WTC11 (cell line): ENCODE data around the gene PRR33. TPM values are rescaled to one million over a fixed set of nuclear protein-coding genes. Genes with fewer than 3 reads are reported as not detected.

Source experiments
- ATAC-seq: fragments of 200-7000 bp; cut with Tn5 transposase; 2 replicates; pipeline ENCODE4 v1.10.0; 2021; ENCODE audit warnings: mild to moderate bottlenecking, moderate library complexity
- CTCF ChIA-PET: fragments of 300-600 bp; sonication (Branson Sonifier 250); formaldehyde crosslinking; loops from one replicate; lab custom pipeline; 2021; ENCODE audit warnings: antibody characterized with exemption; lab: Charles Lee
- POLR2A ChIA-PET: fragments of 350-600 bp; sonication (Branson Sonifier 250); formaldehyde crosslinking; loops from one replicate; lab custom pipeline; 2021; ENCODE audit warnings: antibody characterized with exemption; lab: Charles Lee
- DNase-seq: peaks from one replicate; pipeline ENCODE4 v3.0.0; 2021; ENCODE audit warnings: low spot score
- H3K27ac Mint-ChIP-seq: 2 replicates; pipeline ENCODE4 v1.8.0; 2021; ENCODE audit warnings: mixed read lengths
- H3K27me3 Mint-ChIP-seq: 2 replicates; pipeline ENCODE4 v1.8.0; 2021; ENCODE audit warnings: low read depth, mild to moderate bottlenecking, moderate library complexity, mixed read lengths
- H3K36me3 Mint-ChIP-seq: 2 replicates; pipeline ENCODE4 v1.8.0; 2021; ENCODE audit warnings: mixed read lengths
- H3K4me1 Mint-ChIP-seq: 2 replicates; pipeline ENCODE4 v1.8.0; 2022; ENCODE audit warnings: mixed read lengths
- H3K4me3 Mint-ChIP-seq: 2 replicates; pipeline ENCODE4 v1.8.0; 2021; ENCODE audit warnings: mild to moderate bottlenecking, moderate library complexity, mixed read lengths
- H3K9me3 Mint-ChIP-seq: 2 replicates; pipeline ENCODE4 v1.8.0; 2021; ENCODE audit warnings: mixed read lengths
- AR ChIP-seq: fragments of 250-450 bp; sonication (Bioruptor Pico); IDR thresholded peaks from 2 replicates; pipeline ENCODE4 v1.9.0; 2021; ENCODE audit warnings: mild to moderate bottlenecking
- ATF3 ChIP-seq: sonication (generic); formaldehyde crosslinking; conservative IDR thresholded peaks from 2 replicates; pipeline ENCODE4 v1.8.1; 2022; ENCODE audit warnings: mild to moderate bottlenecking, missing genetic modification reagents
- KAT7 ChIP-seq: sonication (generic); formaldehyde crosslinking; IDR thresholded peaks from 2 replicates; pipeline ENCODE4 v1.8.1; 2023; ENCODE audit warnings: missing genetic modification reagents, mild to moderate bottlenecking, borderline replicate concordance
- RORB ChIP-seq: fragments of 250-450 bp; sonication (Bioruptor Pico); IDR thresholded peaks from 2 replicates; pipeline ENCODE4 v1.9.0; 2021; ENCODE audit warnings: mild to moderate bottlenecking
- TEAD4 ChIP-seq: sonication (generic); formaldehyde crosslinking; IDR thresholded peaks from 2 replicates; pipeline ENCODE4 v1.8.0; 2022; ENCODE audit warnings: mild to moderate bottlenecking, missing genetic modification reagents
- ZNF317 ChIP-seq: sonication (generic); formaldehyde crosslinking; IDR thresholded peaks from 2 replicates; pipeline ENCODE4 v1.8.1; 2023; ENCODE audit warnings: low read depth, mild to moderate bottlenecking, moderate library complexity, missing genetic modification reagents, borderline replicate concordance
- total RNA-seq: library from RNA; stranded (reverse); gene quantifications from 3 replicates; pipeline ENCODE4 v1.2.3, GENCODE V29; 2021
- TF ChIP-seq, protein P1 (sequence below): sonication (generic); formaldehyde crosslinking; IDR thresholded peaks from 2 replicates; pipeline ENCODE4 v1.8.1; 2023; ENCODE audit warnings: mild to moderate bottlenecking, missing genetic modification reagents, moderate library complexity
- TF ChIP-seq, protein P2 (sequence below): sonication (generic); formaldehyde crosslinking; IDR thresholded peaks from 2 replicates; pipeline ENCODE4 v1.8.0; 2023; ENCODE audit warnings: missing genetic modification reagents
- TF ChIP-seq, protein P3 (sequence below): fragments of 250-450 bp; sonication (Bioruptor Pico); IDR thresholded peaks from 2 replicates; pipeline ENCODE4 v2.1.2; 2022; ENCODE audit warnings: mild to moderate bottlenecking, moderate library complexity
- TF ChIP-seq, protein P4 (sequence below): sonication (generic); formaldehyde crosslinking; IDR thresholded peaks from 2 replicates; pipeline ENCODE4 v1.8.1; 2023; ENCODE audit warnings: mild to moderate bottlenecking, missing genetic modification reagents, moderate library complexity

The PRR33 gene
- total RNA-seq, 1 experiment from 2014 or later, result not detected

GRCh38 chr11:1936072-1936780 is 44.5 kb upstream of the PRR33 start:
- no peaks in the 10 kb centered on the region for H3K9me3 Mint-ChIP-seq
- CTCF ChIA-PET, result interaction anchor here (1.3 to 1.7 kb wide), 3 partner anchors 12 to 60 kb away, joined by 6 to 7 read pairs (median 7); partner anchors contain the start of gene MRPL23
- H3K36me3 Mint-ChIP-seq, result no peaks in the 10 kb centered on the region

DNA sequence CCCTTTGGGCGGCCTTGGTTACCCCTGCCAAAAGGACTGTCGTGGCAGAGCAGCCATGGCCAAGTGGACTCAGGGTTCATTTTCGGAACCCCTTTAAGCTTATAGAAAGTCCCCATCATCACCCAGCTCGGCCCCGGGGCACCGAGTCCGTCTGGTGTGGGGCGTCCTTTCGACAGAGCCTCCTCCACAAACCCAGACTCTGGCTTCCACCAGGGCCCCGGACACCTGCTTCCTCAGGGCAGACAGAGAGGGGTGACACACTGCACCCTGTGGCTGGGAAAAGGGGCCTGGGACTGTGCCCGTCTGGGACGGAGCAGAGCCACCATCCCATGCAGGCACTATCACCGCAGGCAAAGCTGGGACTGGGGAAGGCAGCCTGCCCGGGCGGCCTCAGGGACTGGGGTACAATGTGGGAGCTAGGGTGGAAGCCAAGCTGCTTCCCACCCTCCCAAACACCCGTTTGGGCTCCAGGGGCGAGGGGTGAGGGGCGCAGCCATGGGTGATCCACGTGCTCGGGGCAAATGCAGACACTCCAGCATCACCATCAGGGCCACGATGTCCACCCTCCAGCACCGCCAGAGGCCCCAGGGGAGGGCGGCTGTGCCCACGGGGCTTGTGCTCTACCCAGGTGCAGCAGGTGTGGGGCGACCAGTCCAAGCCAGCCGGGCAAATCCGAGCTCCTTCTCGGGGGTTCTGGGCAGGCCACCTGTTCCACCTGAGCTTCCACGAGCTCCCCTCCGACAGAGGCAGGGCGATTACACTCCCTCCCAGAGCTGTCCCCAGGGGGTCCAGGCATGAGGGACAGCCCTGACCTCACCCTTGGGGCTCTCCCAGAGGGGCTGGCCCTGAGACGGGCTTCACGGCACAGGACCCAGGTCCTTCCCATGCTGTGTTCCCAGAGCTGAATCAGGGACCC is 43.7 kb upstream of the PRR33 start:
- Mint-ChIP-seq H3K27me3 (no peaks in the 10 kb centered on the region; the same call in 1 of the 2 replicates), H3K9me3 (no peaks in the 10 kb centered on the region), H3K36me3 (no peaks in the 10 kb centered on the region), H3K27ac (no peak overlapping the region)
- ChIA-PET CTCF (interaction anchor here (1.3 to 1.7 kb wide), 4 partner anchors 13 to 221 kb away, joined by 4 to 7 read pairs (median 6); partner anchors contain the start of gene MRPL23), POLR2A (no interaction called here)
- no peak for ATAC-seq
- DNase-seq, result no peak
- TF ChIP-seq ATF3 (no peak), TEAD4 (CRISPR knock-in tag) (no peak), KAT7 (CRISPR knock-in tag) (no peak), RORB (no peak), AR (CRISPR knock-in tag) (no peak)
- TF ChIP-seq, protein P1, sequence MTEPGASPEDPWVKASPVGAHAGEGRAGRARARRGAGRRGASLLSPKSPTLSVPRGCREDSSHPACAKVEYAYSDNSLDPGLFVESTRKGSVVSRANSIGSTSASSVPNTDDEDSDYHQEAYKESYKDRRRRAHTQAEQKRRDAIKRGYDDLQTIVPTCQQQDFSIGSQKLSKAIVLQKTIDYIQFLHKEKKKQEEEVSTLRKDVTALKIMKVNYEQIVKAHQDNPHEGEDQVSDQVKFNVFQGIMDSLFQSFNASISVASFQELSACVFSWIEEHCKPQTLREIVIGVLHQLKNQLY, result no peak
- TF ChIP-seq, protein P2, sequence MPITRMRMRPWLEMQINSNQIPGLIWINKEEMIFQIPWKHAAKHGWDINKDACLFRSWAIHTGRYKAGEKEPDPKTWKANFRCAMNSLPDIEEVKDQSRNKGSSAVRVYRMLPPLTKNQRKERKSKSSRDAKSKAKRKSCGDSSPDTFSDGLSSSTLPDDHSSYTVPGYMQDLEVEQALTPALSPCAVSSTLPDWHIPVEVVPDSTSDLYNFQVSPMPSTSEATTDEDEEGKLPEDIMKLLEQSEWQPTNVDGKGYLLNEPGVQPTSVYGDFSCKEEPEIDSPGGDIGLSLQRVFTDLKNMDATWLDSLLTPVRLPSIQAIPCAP (CRISPR knock-in tag), result no peak
- TF ChIP-seq, protein P3, sequence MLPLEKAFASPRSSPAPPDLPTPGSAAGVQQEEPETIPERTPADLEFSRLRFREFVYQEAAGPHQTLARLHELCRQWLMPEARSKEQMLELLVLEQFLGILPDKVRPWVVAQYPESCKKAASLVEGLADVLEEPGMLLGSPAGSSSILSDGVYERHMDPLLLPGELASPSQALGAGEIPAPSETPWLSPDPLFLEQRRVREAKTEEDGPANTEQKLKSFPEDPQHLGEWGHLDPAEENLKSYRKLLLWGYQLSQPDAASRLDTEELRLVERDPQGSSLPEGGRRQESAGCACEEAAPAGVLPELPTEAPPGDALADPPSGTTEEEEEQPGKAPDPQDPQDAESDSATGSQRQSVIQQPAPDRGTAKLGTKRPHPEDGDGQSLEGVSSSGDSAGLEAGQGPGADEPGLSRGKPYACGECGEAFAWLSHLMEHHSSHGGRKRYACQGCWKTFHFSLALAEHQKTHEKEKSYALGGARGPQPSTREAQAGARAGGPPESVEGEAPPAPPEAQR (CRISPR knock-in tag), result no peak
- TF ChIP-seq, protein P4, sequence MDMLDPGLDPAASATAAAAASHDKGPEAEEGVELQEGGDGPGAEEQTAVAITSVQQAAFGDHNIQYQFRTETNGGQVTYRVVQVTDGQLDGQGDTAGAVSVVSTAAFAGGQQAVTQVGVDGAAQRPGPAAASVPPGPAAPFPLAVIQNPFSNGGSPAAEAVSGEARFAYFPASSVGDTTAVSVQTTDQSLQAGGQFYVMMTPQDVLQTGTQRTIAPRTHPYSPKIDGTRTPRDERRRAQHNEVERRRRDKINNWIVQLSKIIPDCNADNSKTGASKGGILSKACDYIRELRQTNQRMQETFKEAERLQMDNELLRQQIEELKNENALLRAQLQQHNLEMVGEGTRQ (CRISPR knock-in tag), result no peak
- TF ChIP-seq, all 79 proteins: peak for 0
- Mint-ChIP-seq H3K4me3 (no peak overlapping the region), H3K4me1 (no peaks in the 10 kb centered on the region)

More at GRCh38 chr11:1936072-1936780, 44.5 kb upstream of the PRR33 start:
- Mint-ChIP-seq H3K27ac (no peak overlapping the region), H3K4me3 (no peak overlapping the region), H3K27me3 (no peaks in the 10 kb centered on the region; the same call in 1 of the 2 replicates), H3K4me1 (no peaks in the 10 kb centered on the region)
- DNase-seq (peak; percentile 13), ATAC-seq (no peak)
- POLR2A ChIA-PET, result no interaction called here
- no peak for TF ChIP-seq ZNF317 (CRISPR knock-in tag)
